Hepatocyte (in vitro differentiated cells): ENCODE data around the gene TPSB2. TPM values are rescaled to one million over a fixed set of nuclear protein-coding genes. Genes with fewer than 3 reads are reported as not detected.

Experiments
- DNase-seq: peaks from one replicate; pipeline ENCODE4 v3.0.0-alpha.2; 2016; ENCODE audit warnings: low spot score
- H2AFZ ChIP-seq: fragments of 200-600 bp; sonication (generic); 2 replicates; pipeline ENCODE4 v1.6.0; 2016; ENCODE audit warnings: antibody characterized with exemption, mild to moderate bottlenecking
- H3K27ac ChIP-seq: fragments of 200-600 bp; sonication (generic); 2 replicates; pipeline ENCODE4 v1.5.1; 2016; ENCODE audit warnings: mild to moderate bottlenecking
- H3K27me3 ChIP-seq: fragments of 200-600 bp; sonication (generic); 2 replicates; pipeline ENCODE4 v1.6.1; 2016
- H3K36me3 ChIP-seq: fragments of 200-600 bp; sonication (generic); replicated peaks from 2 replicates; pipeline ENCODE4 v1.5.1; 2016; ENCODE audit warnings: low read depth; ENCODE audit not compliant: insufficient read depth
- H3K4me1 ChIP-seq: fragments of 200-600 bp; sonication (generic); 2 replicates; pipeline ENCODE4 v1.5.1; 2016; ENCODE audit warnings: mild to moderate bottlenecking, moderate library complexity; ENCODE audit not compliant: insufficient read depth
- H3K4me2 ChIP-seq: fragments of 200-600 bp; sonication (generic); 2 replicates; pipeline ENCODE4 v1.6.0; 2016
- H3K4me3 ChIP-seq: fragments of 200-600 bp; sonication (generic); 2 replicates; pipeline ENCODE4 v1.5.1; 2016; ENCODE audit warnings: mild to moderate bottlenecking
- H3K79me2 ChIP-seq: fragments of 200-600 bp; sonication (generic); 2 replicates; pipeline ENCODE4 v1.6.0; 2017; ENCODE audit warnings: mild to moderate bottlenecking
- H3K9me2 ChIP-seq: fragments of 200-600 bp; sonication (generic); replicated peaks from 2 replicates; pipeline ENCODE4 v1.6.0; 2017; ENCODE audit warnings: mild to moderate bottlenecking; ENCODE audit not compliant: insufficient read depth
- H3K9me3 ChIP-seq: fragments of 200-600 bp; sonication (generic); 2 replicates; pipeline ENCODE4 v1.5.1; 2016; ENCODE audit warnings: low read depth, mild to moderate bottlenecking
- H4K20me1 ChIP-seq: fragments of 200-600 bp; sonication (generic); 2 replicates; pipeline ENCODE4 v1.6.0; 2016; ENCODE audit warnings: mild to moderate bottlenecking; ENCODE audit not compliant: insufficient read depth, poor library complexity, severe bottlenecking
- CTCF ChIP-seq: fragments of 200-600 bp; sonication (generic); IDR thresholded peaks from 2 replicates; pipeline ENCODE4 v1.5.1; 2016; ENCODE audit warnings: antibody characterized with exemption, mild to moderate bottlenecking; ENCODE audit not compliant: poor library complexity
- EZH2 ChIP-seq: fragments of 200-600 bp; sonication (generic); IDR thresholded peaks from 2 replicates; pipeline ENCODE4 v1.6.1; 2016; ENCODE audit warnings: antibody characterized with exemption, mild to moderate bottlenecking, borderline replicate concordance
- EZH2phosphoT487 ChIP-seq: fragments of 200-600 bp; sonication (generic); IDR thresholded peaks from one replicate; pipeline ENCODE4 v1.6.1; 2018; ENCODE audit warnings: antibody characterized with exemption, mild to moderate bottlenecking, low read depth, moderate library complexity; ENCODE audit not compliant: unreplicated experiment, severe bottlenecking
- WGBS: methylation state at CpG from one replicate; pipeline ENCODE4 v1.1.6; 2016; ENCODE audit warnings: low lambda C conversion rate; ENCODE audit errors: missing lambda C conversion rate; 5-methylcytosine and 5-hydroxymethylcytosine counted together
- polyA plus RNA-seq: library from polyadenylated mRNA; unstranded; fragments of >200 nt; fragmentation: Nextera tagmentation; extraction: Ambion mirVana; gene quantifications from 2 replicates; pipeline ENCODE4 v1.2.1, GENCODE V29; 2016
- total RNA-seq: library from RNA; depleted of rRNA; stranded (reverse); fragments of >200 nt; gene quantifications from 2 replicates; pipeline ENCODE4 v1.2.3, GENCODE V29; 2014

The TPSB2 gene
- total and polyA plus RNA-seq, 2 experiments from 2014 or later: not detected

DNA sequence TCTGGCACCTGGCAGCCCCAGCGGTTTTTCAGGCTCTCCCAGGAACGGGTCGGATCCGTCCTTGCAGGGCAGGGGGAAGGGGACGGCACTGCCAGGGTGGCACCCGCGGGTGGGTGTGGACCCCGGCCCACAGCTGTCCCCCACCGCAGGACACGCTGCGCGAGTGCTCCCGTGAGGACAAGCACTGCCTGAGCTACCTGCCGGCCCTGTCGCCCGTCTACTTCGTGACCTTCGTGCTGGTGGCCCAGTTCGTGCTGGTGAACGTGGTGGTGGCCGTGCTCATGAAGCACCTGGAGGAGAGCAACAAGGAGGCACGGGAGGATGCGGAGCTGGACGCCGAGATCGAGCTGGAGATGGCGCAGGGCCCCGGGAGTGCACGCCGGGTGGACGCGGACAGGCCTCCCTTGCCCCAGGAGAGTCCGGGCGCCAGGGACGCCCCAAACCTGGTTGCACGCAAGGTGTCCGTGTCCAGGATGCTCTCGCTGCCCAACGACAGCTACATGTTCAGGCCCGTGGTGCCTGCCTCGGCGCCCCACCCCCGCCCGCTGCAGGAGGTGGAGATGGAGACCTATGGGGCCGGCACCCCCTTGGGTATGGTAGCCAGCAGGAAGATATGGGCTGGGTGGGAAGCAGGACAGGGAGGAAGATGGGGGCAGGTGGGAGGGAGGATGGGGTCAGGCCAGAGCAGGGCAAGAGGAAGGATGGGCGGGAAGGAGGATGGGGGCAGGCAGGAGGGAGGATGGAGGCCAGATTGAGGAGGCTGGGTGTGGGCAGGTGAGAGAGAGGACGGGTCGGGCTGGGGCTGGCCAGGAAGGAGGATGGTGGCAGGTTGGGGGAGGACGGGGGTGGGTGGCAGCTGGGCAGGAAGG lies 11.7 kb downstream of the TPSB2 start:
- DNase-seq: no peak
- Histone ChIP-seq H3K27me3 (no peaks in the 10 kb centered on the region), H3K9me3 (no peaks in the 10 kb centered on the region), H3K4me2 (no peak overlapping the region), H2AFZ (no peak overlapping the region), H3K9me2 (no peaks in the 10 kb centered on the region), H3K79me2 (no peaks in the 10 kb centered on the region), H3K27ac (no peak overlapping the region), H4K20me1 (no peaks in the 10 kb centered on the region), H3K4me1 (no peaks in the 10 kb centered on the region), H3K4me3 (no peak overlapping the region), H3K36me3 (no peaks in the 10 kb centered on the region)
- TF ChIP-seq EZH2phosphoT487 (no peak), EZH2 (no peak), CTCF (no peak)
- 97% methylated on average over 38 of the region's 49 CpGs for WGBS

DNA sequence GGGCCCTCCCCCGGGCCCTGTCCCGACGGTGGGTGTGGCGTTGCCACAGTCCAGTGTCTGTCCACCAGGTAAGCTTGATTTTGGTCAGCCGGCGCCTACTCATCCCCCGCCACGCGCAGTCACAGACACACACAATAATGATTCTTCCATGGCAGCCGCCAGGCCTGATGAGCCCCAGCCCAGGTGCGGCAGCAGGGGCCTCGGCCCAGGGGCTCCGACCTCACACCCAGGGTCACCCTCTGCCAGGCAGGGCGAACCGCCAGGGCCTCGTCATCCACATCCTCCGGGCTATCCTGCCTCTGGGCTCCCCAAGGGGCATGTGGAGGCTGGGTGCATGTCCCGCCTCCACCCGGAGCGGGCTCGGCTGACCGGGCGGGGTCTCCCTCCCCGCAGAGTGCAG lies 12.5 kb downstream of the TPSB2 start:
- no peaks in the 10 kb centered on the region for H3K4me1 ChIP-seq
- H2AFZ ChIP-seq: no peak overlapping the region
- no peaks in the 10 kb centered on the region for H3K79me2 ChIP-seq
- TF ChIP-seq EZH2 (no peak), CTCF (no peak), EZH2phosphoT487 (no peak)
- H3K27me3 ChIP-seq: no peaks in the 10 kb centered on the region
- no peak overlapping the region for H3K4me2 ChIP-seq
- 90% methylated on average over 20 of the region's 24 CpGs for WGBS
- no peaks in the 10 kb centered on the region for H3K9me3 ChIP-seq
- H3K4me3 ChIP-seq: no peak overlapping the region
- no peaks in the 10 kb centered on the region for H4K20me1 ChIP-seq
- no peaks in the 10 kb centered on the region for H3K9me2 ChIP-seq
- no peak overlapping the region for H3K27ac ChIP-seq
- H3K36me3 ChIP-seq: no peaks in the 10 kb centered on the region
- DNase-seq: no peak

- H3K9me3 ChIP-seq: no peaks in the 10 kb centered on the region
- H4K20me1 ChIP-seq: no peaks in the 10 kb centered on the region
- no peak for TF ChIP-seq EZH2phosphoT487
- no peak for TF ChIP-seq EZH2
- no peak for TF ChIP-seq CTCF
- no peaks in the 10 kb centered on the region for H3K79me2 ChIP-seq
- H3K27me3 ChIP-seq: no peaks in the 10 kb centered on the region
- H3K4me3 ChIP-seq: no peak overlapping the region
- H2AFZ ChIP-seq: no peak overlapping the region
- no peak overlapping the region for H3K27ac ChIP-seq
- H3K4me1 ChIP-seq: no peaks in the 10 kb centered on the region
- no peak for DNase-seq
- no peaks in the 10 kb centered on the region for H3K36me3 ChIP-seq
- WGBS: 94% methylated on average over 31 of the region's 32 CpGs
- no peak overlapping the region for H3K4me2 ChIP-seq
- no peaks in the 10 kb centered on the region for H3K9me2 ChIP-seq
Observed at GRCh38 chr16:1216681-1217400, 13.1 kb downstream of the TPSB2 start.
